Stimulated activated CD4-positive, alpha-beta T cell treated with anti-CD3 and anti-CD28 coated beads, TNF-alpha, amount 100 ng/mL, for 1 hour (primary cell): ENCODE data around the gene FBLN1.
"Not testable (repeated sequence)": the region's sequence is repeated elsewhere in the genome, so short reads cannot be mapped to it uniquely, and the experiment has no call there.

Experiments
- DNase-seq, 3 donors: peaks; one replicate each; pipeline ENCODE4 v3.0.0-alpha.2; 2020; ENCODE audit warnings: low read depth in 3 of 3, low spot score in 1 of 3

Gene FBLN1

DNA sequence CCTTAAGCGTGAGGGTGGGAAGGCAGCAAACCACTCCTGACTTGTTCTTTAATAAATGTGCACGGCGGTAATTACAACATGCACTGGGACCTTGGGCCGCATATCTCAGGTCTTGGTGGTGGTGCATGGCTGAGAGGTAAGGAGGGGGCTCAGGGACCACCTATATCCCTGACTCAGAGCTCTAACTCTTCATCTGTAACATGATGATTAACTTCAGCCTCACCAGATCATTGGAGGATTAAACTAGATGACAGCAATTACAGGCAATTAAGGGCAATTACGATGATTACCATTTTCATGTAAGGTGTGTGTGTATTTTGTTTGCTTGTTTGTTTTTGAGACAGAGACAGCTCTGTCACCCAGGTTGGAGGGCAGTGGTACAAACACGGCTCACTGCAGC is 45.0 kb downstream of the FBLN1 start:
- no peak for DNase-seq

DNA sequence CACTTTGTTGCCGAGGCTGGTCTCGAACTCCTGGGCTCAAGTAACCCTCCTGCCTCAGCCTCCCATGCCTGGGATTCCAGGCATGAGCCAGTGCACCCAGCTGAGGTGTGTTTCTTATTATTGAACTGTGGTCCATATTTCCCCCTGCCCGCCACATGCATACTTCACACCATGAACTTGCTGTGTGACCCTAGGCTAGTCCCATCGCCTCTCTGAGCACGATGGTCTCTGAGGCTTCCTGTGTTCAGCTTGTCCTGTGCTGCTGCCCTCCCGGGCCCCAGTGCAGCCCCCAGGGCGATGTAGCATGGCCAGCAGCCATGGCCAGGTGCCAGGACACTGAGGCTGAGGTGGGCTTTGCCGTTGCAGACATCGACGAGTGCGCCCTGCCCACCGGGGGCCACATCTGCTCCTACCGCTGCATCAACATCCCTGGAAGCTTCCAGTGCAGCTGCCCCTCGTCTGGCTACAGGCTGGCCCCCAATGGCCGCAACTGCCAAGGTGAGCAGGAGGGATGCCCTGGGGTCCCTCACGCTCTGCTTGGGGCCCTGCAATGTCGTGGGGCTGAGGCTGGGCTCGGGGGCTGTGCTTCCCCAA is 45.7 kb downstream of the FBLN1 start:
- no peak for DNase-seq

DNA sequence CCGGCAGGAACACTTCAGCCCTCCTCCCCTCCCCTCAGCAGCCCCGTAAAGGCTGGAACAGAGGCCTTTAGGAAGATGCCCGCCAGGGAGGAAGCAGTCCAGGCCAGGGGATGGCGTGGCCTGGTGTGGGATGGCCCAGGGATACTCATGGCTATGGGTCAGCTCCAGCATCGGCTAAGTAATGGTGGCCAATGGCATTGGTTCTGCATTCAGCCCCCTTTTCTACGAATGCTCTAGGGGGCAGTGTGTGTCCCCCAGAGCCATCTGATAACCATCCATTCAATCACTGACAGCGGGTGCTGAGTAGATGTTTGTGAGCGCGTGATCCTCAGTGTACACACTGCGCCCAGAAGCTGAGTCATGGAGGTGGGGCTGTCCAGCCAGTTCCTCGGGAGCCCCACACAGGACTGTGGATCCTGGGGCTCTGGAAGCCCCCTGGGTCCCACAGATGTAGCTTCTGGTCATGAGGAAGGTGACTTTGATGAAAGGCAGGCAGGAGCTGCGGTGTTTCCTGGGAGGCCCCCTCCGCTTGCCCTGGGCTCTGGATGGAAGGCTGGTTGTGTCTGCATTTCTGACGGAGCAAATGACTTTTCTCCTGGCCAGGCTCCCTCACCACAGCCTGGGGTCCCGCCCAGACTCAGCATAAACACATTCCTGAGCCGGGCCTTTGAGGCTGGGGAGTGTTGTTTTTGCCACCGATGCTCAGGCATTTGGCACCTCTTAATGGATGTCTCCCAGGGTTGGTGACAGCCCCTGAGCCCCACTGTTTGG is 46.5 kb downstream of the FBLN1 start:
- DNase-seq: no peak

DNA sequence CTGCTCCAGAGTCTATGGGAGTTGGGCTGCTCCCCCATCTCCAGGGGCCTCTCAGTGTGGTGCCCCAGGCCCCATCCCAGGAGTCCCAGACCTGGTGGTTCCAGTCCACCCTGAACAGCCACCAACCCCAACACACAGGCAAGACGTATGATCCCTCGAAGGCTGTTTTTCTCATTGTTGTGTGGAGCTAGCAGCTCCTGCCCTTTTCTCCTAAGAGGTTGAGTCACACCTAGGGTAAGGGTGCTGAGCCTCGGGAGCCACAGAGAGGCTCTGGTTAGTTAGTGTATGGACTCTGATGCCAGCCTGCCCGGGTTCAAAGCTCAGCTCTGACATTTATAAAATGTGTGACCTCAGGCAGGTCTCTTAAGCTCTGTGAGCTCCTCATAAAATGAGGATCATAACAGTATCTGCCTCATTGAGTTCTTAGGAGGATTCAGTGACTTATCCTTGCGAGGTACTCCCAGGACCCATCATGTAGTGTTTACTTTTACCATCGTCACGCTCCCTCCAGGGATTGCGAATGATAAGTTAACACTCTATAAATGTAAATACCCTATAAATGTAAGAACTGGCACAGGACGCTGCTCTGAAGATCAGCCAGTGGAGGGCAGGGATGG is 47.2 kb downstream of the FBLN1 start:
- no peak for DNase-seq

DNA sequence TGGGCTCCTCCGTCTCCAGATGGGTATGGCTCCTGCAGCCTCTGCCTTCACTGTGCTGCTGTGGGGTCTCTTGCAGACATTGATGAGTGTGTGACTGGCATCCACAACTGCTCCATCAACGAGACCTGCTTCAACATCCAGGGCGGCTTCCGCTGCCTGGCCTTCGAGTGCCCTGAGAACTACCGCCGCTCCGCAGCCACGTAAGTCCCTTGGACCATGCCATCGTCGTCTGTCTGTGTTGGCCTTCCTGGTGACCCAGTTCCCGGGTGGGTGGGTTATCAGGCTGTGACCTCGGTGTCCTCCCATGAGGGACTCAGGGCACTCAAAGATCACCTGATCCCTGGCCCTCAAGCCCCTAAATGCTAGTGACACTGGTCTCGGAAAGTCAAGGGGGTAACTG is 47.7 kb downstream of the FBLN1 start:
- no peak for DNase-seq

DNA sequence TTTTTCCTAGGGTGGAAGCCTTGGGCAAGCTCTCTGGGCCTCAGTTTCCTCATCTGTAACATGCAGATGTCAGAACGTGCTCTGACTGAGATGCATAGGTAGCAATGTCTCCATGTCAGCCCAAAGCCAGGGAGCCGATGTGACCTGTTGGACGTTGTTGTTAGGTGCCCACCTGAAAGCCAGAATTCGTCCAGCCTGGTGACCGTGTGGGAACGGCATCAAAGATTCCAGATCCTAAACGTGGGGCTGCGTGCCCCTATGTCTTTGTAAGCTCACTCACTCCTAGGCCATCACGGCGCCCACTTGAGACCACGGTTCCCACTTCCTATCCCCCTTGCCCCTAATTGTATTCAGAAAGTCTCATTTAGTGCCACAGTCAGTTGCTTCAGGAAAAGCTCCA is 48.2 kb downstream of the FBLN1 start:
- no peak for DNase-seq

DNA sequence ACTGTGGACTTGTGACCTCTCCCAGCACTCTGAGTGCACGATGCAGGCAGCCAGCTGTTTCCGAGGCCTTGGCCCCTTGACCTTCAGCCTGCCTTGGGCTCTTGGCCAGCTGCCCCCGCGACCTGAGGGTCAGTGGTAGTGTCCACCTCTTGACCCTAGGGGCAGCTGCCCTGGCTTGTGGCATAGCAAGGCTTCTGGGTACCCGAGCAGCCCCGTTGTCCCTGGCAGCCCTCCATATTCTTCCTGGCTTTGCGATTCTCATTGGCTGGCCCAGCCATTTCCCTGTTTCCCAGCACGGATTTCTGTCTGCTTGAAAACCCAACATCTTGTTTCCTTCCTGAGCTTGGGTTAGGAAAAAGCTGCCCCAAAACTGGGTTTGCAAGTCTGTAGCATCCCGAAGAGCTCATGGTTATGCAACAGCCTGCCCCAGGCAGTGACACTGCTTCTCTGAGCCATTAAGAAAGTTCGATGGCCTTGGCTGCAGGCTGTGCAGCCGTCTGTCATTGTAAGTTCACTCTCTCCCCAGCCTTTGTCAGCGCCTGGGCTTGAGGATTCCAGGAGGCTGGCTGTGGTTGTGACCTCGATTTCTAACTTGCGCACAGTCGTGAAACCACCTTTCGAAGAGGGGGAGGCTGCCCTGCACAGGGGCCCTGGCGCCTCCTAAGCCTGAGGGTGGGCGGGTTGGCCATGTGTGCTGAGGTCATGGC is 48.8 kb downstream of the FBLN1 start:
- DNase-seq: no peak

DNA sequence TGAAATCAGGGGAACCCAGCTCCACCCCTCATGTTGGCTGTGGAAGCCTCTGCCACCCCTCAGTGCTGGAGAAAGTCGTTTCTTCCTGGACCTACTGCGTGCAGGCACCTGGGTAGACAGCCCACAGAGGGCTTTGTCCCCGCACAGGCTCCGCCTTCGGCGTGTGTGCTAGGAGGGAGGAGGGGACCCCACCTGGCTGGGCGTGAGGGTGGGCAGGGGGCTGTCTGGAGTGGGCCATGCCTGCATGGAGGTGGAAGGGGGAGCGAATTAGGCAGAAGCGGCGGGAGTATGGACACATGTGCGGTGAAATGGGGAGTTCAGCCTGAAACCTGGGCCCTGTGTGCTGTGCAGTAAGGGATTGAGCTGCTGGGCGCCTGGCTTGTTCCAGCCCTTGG is 49.3 kb downstream of the FBLN1 start:
- no peak for DNase-seq

DNA sequence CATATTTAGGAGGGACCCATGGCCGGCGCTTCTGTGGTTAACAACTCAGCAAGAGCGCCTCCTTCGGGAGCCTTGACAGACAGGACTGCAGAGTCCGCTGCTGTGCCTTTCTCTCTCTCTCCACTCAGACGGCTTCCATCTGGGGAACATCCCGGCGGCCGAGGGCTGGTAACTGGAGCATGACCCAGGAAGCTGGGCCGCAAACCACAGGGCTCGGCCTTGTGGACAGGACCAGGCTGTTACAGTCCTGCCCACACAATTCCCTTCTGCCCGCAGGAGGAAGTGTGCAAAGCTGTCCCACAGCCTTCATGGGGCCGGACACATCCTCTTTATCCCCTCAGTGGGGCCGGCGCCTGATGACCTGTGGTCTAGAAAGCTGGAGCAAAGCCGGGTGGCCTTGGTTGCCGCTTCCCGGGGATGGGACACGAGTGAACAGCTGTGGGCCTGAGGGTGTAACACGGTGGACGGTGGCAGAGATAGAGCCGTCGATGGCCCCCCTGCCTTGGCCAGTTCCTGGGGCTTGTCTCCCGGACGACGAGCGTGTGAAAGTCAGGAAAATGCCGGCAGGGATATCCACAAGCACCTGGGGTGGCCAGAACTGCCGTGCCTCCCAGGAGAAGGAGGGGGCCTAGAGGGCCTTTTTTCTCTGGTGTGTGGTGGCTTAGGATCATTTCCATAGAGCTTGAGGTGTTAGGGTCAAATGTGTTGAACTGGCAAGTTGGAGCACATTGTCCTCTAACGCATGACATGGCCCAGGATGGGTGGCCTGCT is 50.1 kb downstream of the FBLN1 start:
- DNase-seq: no peak

DNA sequence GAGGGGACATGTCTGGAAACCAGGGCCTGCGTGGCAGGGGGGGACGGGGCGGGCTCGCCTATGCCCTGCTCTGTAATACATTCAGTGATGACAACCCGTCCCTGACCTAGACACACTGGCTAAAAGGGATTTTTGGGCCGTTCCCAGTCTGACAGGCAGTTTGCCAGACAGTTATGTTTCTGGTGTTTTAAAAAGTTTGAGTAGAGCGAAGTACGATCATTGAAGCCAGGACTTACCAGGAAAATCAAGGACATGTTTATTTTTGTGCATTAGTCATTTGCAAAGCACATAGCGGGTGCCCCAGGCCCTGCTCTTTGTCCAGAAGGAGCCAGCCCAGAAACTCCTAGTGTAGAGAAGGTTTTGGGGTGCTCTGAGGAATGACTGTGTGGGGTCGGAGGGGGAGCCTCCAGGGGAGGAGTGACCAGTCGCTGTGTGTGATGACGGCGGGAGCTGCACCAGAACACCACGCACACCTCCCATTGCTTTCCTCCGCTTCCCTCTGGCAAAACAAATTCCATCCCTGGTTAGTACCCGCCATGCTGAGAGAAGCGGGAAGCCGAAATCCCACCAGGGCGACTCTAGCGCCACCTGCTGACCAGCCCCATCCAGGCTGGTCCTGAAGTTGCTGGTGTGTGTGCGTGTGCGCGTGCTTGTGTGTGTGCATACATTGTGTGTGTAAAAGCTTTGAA is 50.8 kb downstream of the FBLN1 start:
- DNase-seq: peak in 1 of 3 donors; percentile 27

DNA sequence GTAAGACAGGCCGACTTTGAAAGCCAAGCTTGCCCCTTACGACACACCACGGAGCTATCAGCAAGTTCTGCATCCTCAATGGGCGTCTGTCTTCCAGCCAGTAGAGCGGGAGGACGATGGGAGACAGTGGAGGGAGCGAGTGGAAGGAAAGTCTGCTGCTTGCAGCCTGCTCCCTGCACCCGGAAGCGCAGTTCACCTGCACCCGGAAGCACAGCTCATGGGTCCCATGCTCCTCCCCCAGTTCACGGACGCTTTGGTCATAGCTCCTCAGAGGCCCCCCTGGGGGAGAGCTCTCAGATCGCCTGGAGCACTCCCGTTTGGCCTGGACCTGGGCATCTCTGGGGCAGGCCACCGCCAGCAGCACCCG is 51.3 kb downstream of the FBLN1 start:
- no peak for DNase-seq

DNA sequence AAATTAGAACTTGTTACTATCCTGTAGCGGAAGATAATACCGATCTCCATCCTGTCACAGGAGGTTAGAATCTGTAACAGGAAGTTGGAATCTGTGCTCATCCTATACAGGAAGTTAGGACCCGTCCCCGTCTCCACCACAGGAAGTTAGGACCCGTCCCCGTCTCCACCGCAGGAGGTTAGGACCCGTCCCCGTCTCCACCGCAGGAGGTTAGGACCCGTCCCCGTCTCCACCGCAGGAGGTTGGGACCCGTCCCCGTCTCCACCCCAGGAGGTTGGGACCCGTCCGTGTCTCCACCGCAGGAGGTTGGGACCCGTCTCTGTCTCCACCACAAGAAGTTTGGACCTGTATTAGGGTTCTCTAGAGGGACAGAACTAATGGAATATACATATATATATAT is 52.2 kb downstream of the FBLN1 start:
- no peak for DNase-seq

DNA sequence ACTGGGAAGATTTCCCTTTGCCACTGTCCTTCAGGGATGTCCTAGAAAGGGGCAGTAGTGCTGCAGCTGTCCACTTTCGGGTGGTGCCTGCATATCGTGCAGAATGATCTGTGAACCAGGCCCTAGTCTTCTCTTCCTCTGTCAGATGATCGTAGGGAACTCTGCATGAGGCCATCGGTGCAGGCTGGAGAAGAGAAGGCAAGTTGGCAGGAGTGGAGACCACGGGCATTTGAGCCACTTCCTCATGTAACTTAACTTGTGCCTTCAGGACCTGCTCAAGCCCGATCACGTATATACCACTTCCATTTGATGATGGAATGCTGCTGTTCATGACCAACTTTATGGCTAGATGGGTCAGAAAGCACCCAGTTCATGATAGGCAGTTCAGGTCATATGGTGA is 55.2 kb downstream of the FBLN1 start:
- DNase-seq: not testable (repeated sequence)

DNA sequence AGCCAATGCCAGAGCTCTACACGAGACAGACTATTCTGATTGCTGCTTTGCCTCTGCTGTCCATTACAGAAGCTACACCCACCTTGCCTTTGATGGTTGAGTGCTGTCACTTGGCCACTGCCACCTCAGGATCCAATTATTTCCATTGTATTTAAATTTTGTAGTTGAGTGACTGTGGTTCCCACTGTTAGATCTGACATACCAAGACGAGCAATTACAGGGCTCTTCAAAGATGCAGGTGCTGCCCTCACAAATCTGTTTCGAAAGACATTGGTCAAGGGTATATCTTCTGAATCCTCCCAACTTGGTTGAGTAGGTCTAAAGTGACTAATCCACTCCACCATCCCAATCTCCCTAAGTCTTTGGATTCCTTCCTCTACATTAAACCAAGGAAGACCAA is 57.4 kb downstream of the FBLN1 start:
- DNase-seq: not testable (repeated sequence)

DNA sequence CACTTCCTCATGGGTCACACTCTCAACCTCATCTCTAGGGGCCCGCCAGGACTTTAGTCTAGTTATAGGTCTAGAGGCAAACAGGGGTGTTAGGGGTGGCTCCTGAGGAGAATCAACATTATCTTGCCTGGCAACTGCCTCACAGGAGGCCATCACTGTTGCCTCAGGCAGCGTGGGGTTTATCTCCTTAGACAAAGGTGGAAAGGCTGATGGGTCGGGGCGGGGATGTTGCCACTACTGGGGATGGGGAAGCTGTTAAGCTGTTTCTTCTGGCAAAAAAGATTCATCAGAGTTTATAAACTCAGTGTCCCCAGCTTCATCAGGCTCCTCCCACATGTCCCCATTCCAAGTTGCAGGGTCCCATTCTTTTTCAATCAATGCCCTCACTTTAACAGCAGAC is 58.1 kb downstream of the FBLN1 start:
- DNase-seq: not testable (repeated sequence)

DNA sequence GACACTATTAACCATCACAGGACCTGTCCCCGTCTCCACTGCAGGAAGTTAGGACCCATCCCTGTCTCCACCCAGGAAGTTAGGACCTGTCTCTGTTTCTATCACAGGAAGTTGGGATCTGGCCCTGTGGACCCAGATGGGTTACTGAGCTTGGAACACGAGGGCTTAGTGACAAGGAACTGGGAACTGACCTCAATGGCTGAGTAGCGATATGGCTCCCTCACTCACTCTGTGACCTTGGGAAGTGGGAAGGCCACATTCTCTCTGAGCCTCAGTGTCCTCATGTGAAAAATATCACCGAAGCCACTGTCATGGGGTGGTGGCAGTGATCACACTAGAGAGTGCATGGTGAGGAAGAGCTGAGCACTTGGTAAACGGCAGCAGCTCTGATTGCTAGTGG is 59.4 kb downstream of the FBLN1 start:
- no peak for DNase-seq

DNA sequence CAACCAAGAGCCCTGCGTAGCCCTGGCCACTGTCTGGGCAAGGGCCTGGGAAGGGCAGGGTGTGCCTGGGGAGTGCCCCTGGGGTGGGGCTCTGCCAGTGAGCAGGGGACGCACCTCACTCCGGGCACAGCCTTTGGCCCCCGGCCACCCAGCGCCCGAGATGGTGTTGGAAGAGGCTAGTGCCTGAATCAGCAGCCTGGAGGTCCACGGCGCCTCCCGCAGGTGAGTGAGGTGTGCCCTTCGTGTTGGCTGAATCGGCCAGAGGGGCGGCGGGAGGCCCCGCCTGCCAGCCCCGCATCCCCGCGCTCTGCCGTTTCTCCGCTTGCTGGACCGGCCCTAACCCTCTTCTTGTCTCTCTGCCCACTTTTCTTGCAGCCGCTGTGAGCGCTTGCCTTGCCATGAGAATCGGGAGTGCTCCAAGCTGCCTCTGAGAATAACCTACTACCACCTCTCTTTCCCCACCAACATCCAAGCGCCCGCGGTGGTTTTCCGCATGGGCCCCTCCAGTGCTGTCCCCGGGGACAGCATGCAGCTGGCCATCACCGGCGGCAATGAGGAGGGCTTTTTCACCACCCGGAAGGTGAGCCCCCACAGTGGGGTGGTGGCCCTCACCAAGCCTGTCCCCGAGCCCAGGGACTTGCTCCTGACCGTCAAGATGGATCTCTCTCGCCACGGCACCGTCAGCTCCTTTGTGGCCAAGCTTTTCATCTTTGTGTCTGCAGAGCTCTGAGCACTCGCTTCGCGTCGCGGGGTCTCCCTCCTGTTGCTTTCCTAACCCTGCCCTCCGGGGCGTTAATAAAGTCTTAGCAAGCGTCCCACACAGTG is 60.1 kb downstream of the FBLN1 start:
- DNase-seq: no peak

DNA sequence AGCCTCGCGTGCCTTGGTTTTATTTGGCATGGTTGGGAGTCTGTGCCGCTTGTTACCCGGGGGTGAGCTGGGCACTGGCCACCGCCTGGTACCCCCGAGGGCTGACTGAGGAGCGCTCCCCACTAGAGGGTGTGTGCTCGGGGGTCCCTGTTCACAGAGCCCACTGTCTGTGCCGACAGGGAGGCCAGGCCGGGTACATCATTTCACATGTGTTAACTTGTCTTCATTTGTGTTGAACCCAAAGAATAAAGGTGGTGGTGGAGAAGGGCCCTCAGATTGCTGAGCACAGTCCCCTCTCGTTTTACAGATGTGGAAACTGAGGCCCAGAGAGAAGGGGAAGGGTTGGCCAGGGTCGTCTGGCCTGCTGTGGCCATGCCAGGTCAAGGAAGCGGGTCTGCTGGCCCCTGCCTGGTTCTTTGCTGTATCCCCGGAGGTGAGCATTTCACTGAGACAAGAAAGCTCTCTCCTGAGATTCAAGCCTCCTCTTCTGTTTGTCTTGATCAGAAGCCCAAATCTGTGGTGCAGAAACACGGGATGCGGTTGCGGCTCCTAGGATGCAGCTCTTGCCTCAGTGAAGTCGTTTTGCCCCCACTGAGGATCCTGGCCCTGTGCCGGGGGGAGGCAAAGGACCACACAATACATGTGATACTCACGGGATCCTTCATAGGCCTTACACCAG is 60.8 kb downstream of the FBLN1 start:
- DNase-seq: no peak

DNA sequence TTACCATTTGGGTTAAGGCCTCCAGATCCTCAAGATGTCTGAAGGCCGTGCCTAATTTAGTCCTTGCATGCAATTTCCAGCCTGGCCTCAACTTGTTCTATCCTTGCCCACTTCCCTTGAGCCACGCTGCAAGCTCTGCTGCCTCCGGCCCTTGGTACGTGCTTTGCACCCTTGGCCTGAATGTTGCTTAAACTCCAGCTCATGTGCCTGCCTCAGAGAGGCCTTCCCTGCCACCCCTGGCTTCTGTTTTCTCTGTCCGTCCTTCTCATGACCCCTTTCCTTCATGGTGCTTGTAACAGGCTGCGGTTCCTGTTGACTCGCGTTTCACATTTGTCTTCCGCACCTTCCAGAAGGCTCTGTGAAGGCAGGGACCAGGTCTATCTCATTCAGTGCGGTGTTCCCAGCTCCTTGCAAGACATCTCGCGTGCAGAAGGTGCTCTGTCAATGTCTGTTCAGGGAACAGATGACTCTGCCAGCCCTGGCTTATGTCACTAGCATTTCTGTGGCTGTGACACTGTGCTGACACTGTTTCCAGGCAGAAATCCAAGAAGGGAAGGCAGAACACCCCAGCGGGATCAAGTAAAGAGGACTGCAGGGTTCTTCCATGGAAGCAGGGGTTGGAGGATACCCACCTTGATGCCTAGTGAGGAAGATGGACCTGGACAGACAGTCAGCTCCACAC is 61.8 kb downstream of the FBLN1 start:
- DNase-seq: no peak
